K562 (cell line): ENCODE data around the gene UGT2B15. TPM values are rescaled to one million over a fixed set of nuclear protein-coding genes. Genes with fewer than 3 reads are reported as not detected.
A peak's percentile ranks its signal among the peaks of the same experiment; 100 is the strongest.
"Not testable (repeated sequence)": the region's sequence is repeated elsewhere in the genome, so short reads cannot be mapped to it uniquely, and the experiment has no call there.

Experiments used
- ATAC-seq: fragments of 200-7000 bp; cut with Tn5 transposase; 3 replicates; pipeline ENCODE4 v1.9.1; 2020; ENCODE audit warnings: moderate library complexity
- BruUV-seq: library from RNA; stranded (reverse); fragments of 400-500 nt; replicated peaks from 2 replicates; lab custom pipeline; 2021; lab: Mats Ljungman, UMichigan
- CTCF ChIA-PET: fragments of 300-600 bp; formaldehyde crosslinking; extraction: SDS; loops from one replicate; lab custom pipeline; 2021; ENCODE audit warnings: low intra/inter-chr PET ratio; lab: Yijun Ruan, JAX
- POLR2A ChIA-PET: fragments of 300-600, 350-650 bp; sonication (Branson Sonifier 250); formaldehyde crosslinking; extraction: SDS; loops from one replicate; lab custom pipeline; 2021; ENCODE audit warnings: antibody characterized with exemption, inconsistent platforms; lab: Yijun Ruan, JAX
- DNase-seq, 4 experiments: peaks; one replicate each; pipeline versions ENCODE4 v3.0.0 to v3.0.0-alpha.2; 2011 to 2018; ENCODE audit warnings: low spot score in 3 of 4, mixed read lengths in 3 of 4; ENCODE audit errors: extremely low read depth in 1 of 4
- FAIRE-seq: peaks from 2 replicates; lab custom pipeline; 2011; peaks lifted over from hg19 to GRCh38; lab: Jason Lieb, UNC
- H2AFZ ChIP-seq: 2 replicates; pipeline ENCODE4 v1.6.0; 2011; ENCODE audit warnings: low read depth, low read length, control low read depth, inconsistent platforms
- H3K27ac ChIP-seq: fragments of 200-600 bp; 3 replicates; pipeline ENCODE4 v1.8.0; 2011; ENCODE audit warnings: low read depth, mild to moderate bottlenecking, control low read depth, inconsistent platforms, low read length, moderate library complexity, mixed read lengths; ENCODE audit errors: extremely low read depth
- H3K27me3 ChIP-seq, 2 experiments: fragments of 300-600 bp in 1 of 2; 2 replicates in 1 of 2; 3 replicates in 1 of 2; pipeline versions ENCODE4 v1.6.0 to v1.8.0; 2011; ENCODE audit warnings: inconsistent platforms in 2 of 2, low read length in 2 of 2, mild to moderate bottlenecking in 1 of 2, mixed read lengths in 1 of 2, moderate library complexity in 1 of 2; ENCODE audit not compliant: control insufficient read depth in 2 of 2, insufficient read depth in 2 of 2
- H3K36me3 ChIP-seq: fragments of 300-600 bp; 3 replicates; pipeline ENCODE4 v1.8.0; 2011; ENCODE audit warnings: mild to moderate bottlenecking, low read length, inconsistent platforms; ENCODE audit not compliant: control insufficient read depth, insufficient read depth
- H3K4me1 ChIP-seq, 2 experiments: fragments of 200-600 bp in 1 of 2; replicated peaks in 1 of 2; 2 replicates in 1 of 2; 3 replicates in 1 of 2; pipeline versions ENCODE4 v1.5.1 to v1.8.0; 2011; ENCODE audit warnings: inconsistent platforms in 2 of 2, low read length in 2 of 2, mild to moderate bottlenecking in 1 of 2, mixed read lengths in 1 of 2, moderate library complexity in 1 of 2; ENCODE audit not compliant: control insufficient read depth in 2 of 2, insufficient read depth in 2 of 2
- H3K4me2 ChIP-seq: 2 replicates; pipeline ENCODE4 v1.6.1; 2011; ENCODE audit warnings: low read length, control low read depth, inconsistent platforms, mixed read lengths; ENCODE audit not compliant: insufficient read depth
- H3K4me3 ChIP-seq: fragments of 200-600 bp; sonication (generic), shearing (Covaris generic); 2 replicates; pipeline ENCODE4 v1.5.1; 2016; ENCODE audit warnings: control low read depth, inconsistent platforms
- H3K79me2 ChIP-seq: fragments of 200-600 bp; 3 replicates; pipeline ENCODE4 v1.8.0; 2011; ENCODE audit warnings: low read length, inconsistent platforms; ENCODE audit not compliant: control insufficient read depth, insufficient read depth
- H3K9ac ChIP-seq, 2 experiments: 2 replicates each; pipeline versions ENCODE4 v1.6.0 to v1.6.1; 2011; ENCODE audit warnings: low read depth in 2 of 2, low read length in 2 of 2, control low read depth in 1 of 2, inconsistent platforms in 1 of 2, mild to moderate bottlenecking in 1 of 2, mixed read lengths in 1 of 2; ENCODE audit not compliant: insufficient read depth in 1 of 2
- H3K9me1 ChIP-seq: one replicate; pipeline ENCODE4 v1.6.0; 2011; ENCODE audit warnings: inconsistent platforms, mild to moderate bottlenecking, low read length, moderate library complexity; ENCODE audit not compliant: control insufficient read depth, insufficient read depth
- H3K9me3 ChIP-seq: replicated peaks from 2 replicates; pipeline ENCODE4 v1.5.1; 2011; ENCODE audit warnings: low read depth, low read length, inconsistent platforms; ENCODE audit not compliant: control insufficient read depth, insufficient read depth
- H4K20me1 ChIP-seq: replicated peaks from 2 replicates; pipeline ENCODE4 v1.6.1; 2011; ENCODE audit warnings: low read length, inconsistent platforms, mixed read lengths; ENCODE audit not compliant: control insufficient read depth, insufficient read depth
- ARHGAP35 ChIP-seq: fragments of 450-650 bp; IDR thresholded peaks from 2 replicates; pipeline ENCODE4 v1.6.1; 2018; ENCODE audit not compliant: partially characterized antibody
- CAMTA2 ChIP-seq: fragments of 250-450 bp; sonication (Bioruptor Pico); conservative IDR thresholded peaks from 2 replicates; pipeline ENCODE4 v1.5.1; 2022
- EWSR1 ChIP-seq: fragments of 450-650 bp; IDR thresholded peaks from 2 replicates; pipeline ENCODE4 v1.6.1; 2018; ENCODE audit warnings: borderline replicate concordance, mild to moderate bottlenecking, low read depth, moderate library complexity; ENCODE audit not compliant: partially characterized antibody
- GATAD2B ChIP-seq: fragments of 450-650 bp; IDR thresholded peaks from 2 replicates; pipeline ENCODE4 v1.6.1; 2017; ENCODE audit warnings: mild to moderate bottlenecking, borderline replicate concordance
- HMG20B ChIP-seq: fragments of 250-450 bp; sonication (Bioruptor Pico); IDR thresholded peaks from 2 replicates; pipeline ENCODE4 v1.5.0; 2021; ENCODE audit warnings: mild to moderate bottlenecking
- NFIC ChIP-seq: fragments of 450-650 bp; IDR thresholded peaks from 2 replicates; pipeline ENCODE4 v1.6.1; 2017; ENCODE audit warnings: mild to moderate bottlenecking, inconsistent platforms
- RB1 ChIP-seq: fragments of 450-650 bp; IDR thresholded peaks from 2 replicates; pipeline ENCODE4 v1.6.1; 2017; ENCODE audit warnings: low read depth, mild to moderate bottlenecking
- SMAD2 ChIP-seq: fragments of 150-350 bp; IDR thresholded peaks from 2 replicates; pipeline ENCODE4 v1.6.1; 2014; ENCODE audit warnings: low read depth, mild to moderate bottlenecking, low read length
- SP1 ChIP-seq: sonication (generic); formaldehyde crosslinking; IDR thresholded peaks from 2 replicates; pipeline ENCODE4 v1.8.1; 2022; ENCODE audit warnings: mild to moderate bottlenecking, missing genetic modification reagents
- SRSF9 ChIP-seq: fragments of 200-400 bp; formaldehyde crosslinking; IDR thresholded peaks from 2 replicates; pipeline ENCODE4 v1.6.1; 2017; ENCODE audit warnings: low read depth, low read length, borderline replicate concordance
- TAF15 ChIP-seq: fragments of 200-400 bp; formaldehyde crosslinking; IDR thresholded peaks from 2 replicates; pipeline ENCODE4 v1.6.1; 2017; ENCODE audit warnings: mild to moderate bottlenecking, low read depth, low read length, moderate library complexity
- THAP12 ChIP-seq: fragments of 250-450 bp; sonication (Bioruptor Pico); IDR thresholded peaks from 2 replicates; pipeline ENCODE4 v1.9.0; 2021; ENCODE audit warnings: mild to moderate bottlenecking, inconsistent platforms
- TRIM24 ChIP-seq, 2 experiments: fragments of 450-650 bp; IDR thresholded peaks; 2 replicates each; pipeline ENCODE4 v1.6.1; 2016
- ZBTB17 ChIP-seq: fragments of 450-650 bp; formaldehyde crosslinking; IDR thresholded peaks from 2 replicates; pipeline ENCODE4 v1.4.0; 2020; ENCODE audit warnings: mild to moderate bottlenecking
- ZNF121 ChIP-seq: sonication (generic); formaldehyde crosslinking; conservative IDR thresholded peaks from 2 replicates; pipeline ENCODE4 v1.8.0; 2022; ENCODE audit warnings: missing genetic modification reagents
- ZNF3 ChIP-seq: fragments of 250-450 bp; sonication (Bioruptor Pico); IDR thresholded peaks from 2 replicates; pipeline ENCODE4 v1.5.0; 2021; ENCODE audit warnings: mild to moderate bottlenecking, moderate library complexity
- ZNF507 ChIP-seq: conservative IDR thresholded peaks from 2 replicates; pipeline ENCODE4 v1.6.1; 2017; ENCODE audit warnings: missing genetic modification characterization, missing compliant biosample characterization
- WGBS: fragments of 100-300 bp; shearing (Covaris generic); methylation state at CpG from one replicate; pipeline ENCODE4 v1.1.6; 2016; ENCODE audit warnings: low coverage, mixed read lengths; ENCODE audit not compliant: insufficient coverage; ENCODE audit errors: missing lambda C conversion rate; 5-methylcytosine and 5-hydroxymethylcytosine counted together
- in situ Hi-C: fragments of 300-500 bp; cut with MboI; formaldehyde crosslinking; loops from 4 replicates; pipeline ENCODE4 v1.15.0; 2018; ENCODE audit warnings: inconsistent platforms, mixed read lengths
- intact Hi-C: fragments of 100-400 bp; cut with micrococcal nuclease; formaldehyde crosslinking; loops from 2 replicates; pipeline ENCODE4 v1.14.2; 2022
- polyA plus RNA-seq, 8 experiments: library from polyadenylated mRNA; depleted of rRNA in 4 of 8; stranded (reverse) in 5 of 8; unstranded in 3 of 8; fragments of >200 nt; fragmentation: Nextera tagmentation in 2 of 8; fragmentation: Illumina TruSeq in 1 of 8; extraction: Ambion mirVana in 2 of 8; extraction: Trizol in 1 of 8; gene quantifications; 2 replicates each; pipeline versions ENCODE4 v1.2.1 to v1.2.3, GENCODE V29; 2011 to 2014; ENCODE audit warnings: inconsistent platforms in 1 of 8, missing spikeins in 1 of 8
- total RNA-seq, 7 experiments: library from RNA; depleted of rRNA in 6 of 7; stranded (reverse); fragments of >200 nt in 6 of 7; fragmentation: Illumina TruSeq in 2 of 7; extraction: Trizol in 2 of 7; gene quantifications; 2 replicates each; pipeline versions ENCODE4 v1.2.1 to v1.2.3, GENCODE V29; 2011 to 2021; ENCODE audit warnings: low replicate concordance in 1 of 7

UGT2B15 gene
- total and polyA plus RNA-seq, 9 of the 15 experiments (the other 6 are each of a cell fraction or from before 2014, with no cell fraction given), result 0.06 to 0.16 (median 0.10) TPM; not detected in 6

GRCh38 chr4:68681298-68681697 is 10.8 kb upstream of the UGT2B15 start:
- H3K9me3 ChIP-seq, H3K36me3 ChIP-seq, H3K4me2 ChIP-seq, H2AFZ ChIP-seq, H3K4me1 ChIP-seq, H3K27me3 ChIP-seq, H3K4me3 ChIP-seq, H3K79me2 ChIP-seq, H3K9me1 ChIP-seq, intact Hi-C loops, H3K27ac ChIP-seq, FAIRE-seq, POLR2A ChIA-PET, H4K20me1 ChIP-seq, DNase-seq, CTCF ChIA-PET, ATAC-seq, in situ Hi-C loops, H3K9ac ChIP-seq, BruUV-seq: not testable (repeated sequence)
- WGBS, result 10% methylated on average over 3 of the region's 3 CpGs
- peak; percentile 91 for TF ChIP-seq ZNF507 (tag)

- intact Hi-C loops, result loop anchor here (10.0 kb wide), 1 partner anchor 178 kb away; no protein-coding TSS in a partner anchor
- H3K27me3 ChIP-seq, result no peaks in the 10 kb centered on the region; a peak in 1 of 5 replicates
- no peaks in the 10 kb centered on the region for H3K36me3 ChIP-seq
- no peaks in the 10 kb centered on the region for H3K79me2 ChIP-seq
- ATAC-seq (no peak), FAIRE-seq (no peak), DNase-seq (peak in 1 of 4 experiments; percentile 3)
- BruUV-seq, result no TSS peak
- no peaks in the 10 kb centered on the region for H4K20me1 ChIP-seq
- H3K4me1 ChIP-seq, result no peaks in the 10 kb centered on the region
- no peak overlapping the region for H3K9ac ChIP-seq
- no peak overlapping the region for H3K4me3 ChIP-seq
- H3K4me2 ChIP-seq, result no peak overlapping the region
- H3K9me3 ChIP-seq, result no peaks in the 10 kb centered on the region
- ChIA-PET CTCF (no interaction called here), POLR2A (interaction anchor here (0.5 kb wide), 1 partner anchor 130 kb away, joined by 3 read pairs; no protein-coding TSS in a partner anchor)
- H2AFZ ChIP-seq, result no peak overlapping the region
- no peak overlapping the region for H3K27ac ChIP-seq
- in situ Hi-C loops, result no loop called here
- 0% methylated on average over 6 of the region's 7 CpGs for WGBS
- H3K9me1 ChIP-seq, result no peaks in the 10 kb centered on the region
- TF ChIP-seq CAMTA2 (CRISPR knock-in tag) (no peak), ZNF3 (no peak), SP1 (no peak), THAP12 (CRISPR knock-in tag) (no peak), ARHGAP35 (no peak), RB1 (no peak), SRSF9 (no peak), TAF15 (no peak), ZNF121 (CRISPR knock-in tag) (no peak), EWSR1 (no peak), GATAD2B (no peak), HMG20B (CRISPR knock-in tag) (no peak), ZBTB17 (CRISPR knock-in tag) (no peak), SMAD2 (no peak), TRIM24 (IDR thresholded peaks at IDR 0.05) (no peak), NFIC (no peak)
Observed at GRCh38 chr4:68673143-68673542, 2.7 kb upstream of the UGT2B15 start.
